H9 (cell line): ENCODE measurements around the gene SURF2. TPM values are rescaled to one million over a fixed set of nuclear protein-coding genes. Genes with fewer than 3 reads are reported as not detected.

Experiments
- DNase-seq: peaks from one replicate; pipeline ENCODE4 v3.0.0-alpha.2; 2017
- H2AFZ ChIP-seq: one replicate; pipeline ENCODE4 v1.6.1; 2013; ENCODE audit warnings: mild to moderate bottlenecking, low read length, control low read depth, moderate library complexity
- H2AK5ac ChIP-seq: 2 replicates; pipeline ENCODE4 v1.6.1; 2013; ENCODE audit warnings: low read length, control low read depth, mixed read lengths; ENCODE audit not compliant: insufficient read length
- H2BK120ac ChIP-seq: one replicate; pipeline ENCODE4 v1.6.1; 2013; ENCODE audit warnings: low read depth, mild to moderate bottlenecking, low read length, control low read depth, inconsistent platforms; ENCODE audit not compliant: poor library complexity, severe bottlenecking
- H2BK12ac ChIP-seq: 2 replicates; pipeline ENCODE4 v1.6.1; 2013; ENCODE audit warnings: low read length, control low read depth, mixed read lengths, low read depth; ENCODE audit not compliant: insufficient read length
- H2BK15ac ChIP-seq: 2 replicates; pipeline ENCODE4 v1.6.1; 2013; ENCODE audit warnings: low read depth, low read length, control low read depth
- H2BK20ac ChIP-seq: one replicate; pipeline ENCODE4 v1.6.1; 2013; ENCODE audit warnings: low read depth, mild to moderate bottlenecking, low read length, control low read depth, inconsistent platforms; ENCODE audit not compliant: poor library complexity, severe bottlenecking
- H2BK5ac ChIP-seq: 2 replicates; pipeline ENCODE4 v1.6.1; 2013; ENCODE audit warnings: low read length, control low read depth, mixed read lengths; ENCODE audit not compliant: insufficient read length
- H3K14ac ChIP-seq: 2 replicates; pipeline ENCODE4 v1.6.1; 2013; ENCODE audit warnings: low read length, control low read depth; ENCODE audit not compliant: insufficient read depth
- H3K18ac ChIP-seq: 2 replicates; pipeline ENCODE4 v1.6.1; 2013; ENCODE audit warnings: low read depth, mild to moderate bottlenecking, mixed read lengths, low read length, control low read depth; ENCODE audit not compliant: insufficient read length
- H3K23ac ChIP-seq: 2 replicates; pipeline ENCODE4 v1.6.1; 2013; ENCODE audit warnings: low read length, control low read depth, mixed read lengths, low read depth; ENCODE audit not compliant: insufficient read length
- H3K23me2 ChIP-seq: 2 replicates; pipeline ENCODE4 v1.6.1; 2013; ENCODE audit warnings: low read depth, mild to moderate bottlenecking, mixed read lengths, low read length, control low read depth; ENCODE audit not compliant: insufficient read length, poor library complexity, severe bottlenecking
- H3K27ac ChIP-seq: 2 replicates; pipeline ENCODE4 v1.5.1; 2013; ENCODE audit warnings: low read length, control low read depth, mixed read lengths, low read depth; ENCODE audit not compliant: insufficient read length
- H3K27me3 ChIP-seq: 2 replicates; pipeline ENCODE4 v1.6.1; 2013; ENCODE audit warnings: low read length, control low read depth, inconsistent platforms; ENCODE audit not compliant: insufficient read depth
- H3K4ac ChIP-seq: 2 replicates; pipeline ENCODE4 v1.6.1; 2013; ENCODE audit warnings: low read depth, mild to moderate bottlenecking, control low read depth, inconsistent platforms, low read length, moderate library complexity
- H3K4me1 ChIP-seq: 2 replicates; pipeline ENCODE4 v1.6.1; 2013; ENCODE audit warnings: low read length, control low read depth, inconsistent platforms; ENCODE audit not compliant: insufficient read depth
- H3K4me2 ChIP-seq: 2 replicates; pipeline ENCODE4 v1.6.1; 2013; ENCODE audit warnings: low read length, control low read depth, mixed read lengths; ENCODE audit not compliant: insufficient read length, insufficient read depth
- H3K56ac ChIP-seq: 2 replicates; pipeline ENCODE4 v1.6.1; 2013; ENCODE audit warnings: low read depth, mild to moderate bottlenecking, mixed read lengths, low read length, control low read depth; ENCODE audit not compliant: insufficient read length
- H3K79me1 ChIP-seq: 2 replicates; pipeline ENCODE4 v1.6.1; 2013; ENCODE audit warnings: low read depth, mild to moderate bottlenecking, moderate library complexity, low read length, control low read depth, inconsistent platforms; ENCODE audit not compliant: insufficient read depth, poor library complexity, severe bottlenecking
- H3K79me2 ChIP-seq: 2 replicates; pipeline ENCODE4 v1.6.1; 2013; ENCODE audit warnings: low read length, control low read depth, inconsistent platforms; ENCODE audit not compliant: insufficient read depth
- H3K9ac ChIP-seq: 2 replicates; pipeline ENCODE4 v1.6.1; 2013; ENCODE audit warnings: low read length, control low read depth, mixed read lengths; ENCODE audit not compliant: insufficient read length; ENCODE audit errors: extremely low read depth
- H3K9me3 ChIP-seq: one replicate; pipeline ENCODE4 v1.6.1; 2013; ENCODE audit warnings: low read depth, low read length, inconsistent platforms; ENCODE audit not compliant: control insufficient read depth
- H3T11ph ChIP-seq: one replicate; pipeline ENCODE4 v1.6.1; 2013; ENCODE audit warnings: mild to moderate bottlenecking, low read length, control low read depth, inconsistent platforms
- H4K20me1 ChIP-seq: one replicate; pipeline ENCODE4 v1.6.1; 2013; ENCODE audit not compliant: control insufficient read depth, insufficient read length, insufficient read depth
- H4K5ac ChIP-seq: 2 replicates; pipeline ENCODE4 v1.6.1; 2013; ENCODE audit warnings: low read depth, mild to moderate bottlenecking, mixed read lengths, low read length, control low read depth; ENCODE audit not compliant: insufficient read length
- H4K8ac ChIP-seq: replicated peaks from 2 replicates; pipeline ENCODE4 v1.6.1; 2013; ENCODE audit warnings: low read length, control low read depth, mixed read lengths, low read depth; ENCODE audit not compliant: insufficient read length
- H4K91ac ChIP-seq: 2 replicates; pipeline ENCODE4 v1.6.1; 2013; ENCODE audit warnings: low read depth, mild to moderate bottlenecking, moderate library complexity, mixed read lengths, low read length, control low read depth; ENCODE audit not compliant: insufficient read length
- H3K27ac Mint-ChIP-seq, 3 experiments: 2 replicates in 2 of 3; 3 replicates in 1 of 3; pipeline ENCODE4 v1.8.0; 2020 to 2021; ENCODE audit warnings: mixed read lengths in 3 of 3, mild to moderate bottlenecking in 1 of 3, moderate library complexity in 1 of 3
- H3K27me3 Mint-ChIP-seq: 2 replicates; pipeline ENCODE4 v1.8.0; 2021; ENCODE audit warnings: low read depth, mild to moderate bottlenecking, moderate library complexity, mixed read lengths
- H3K36me3 Mint-ChIP-seq, 3 experiments: 2 replicates in 2 of 3; 3 replicates in 1 of 3; pipeline ENCODE4 v1.8.0; 2020 to 2021; ENCODE audit warnings: low read depth in 3 of 3, mixed read lengths in 3 of 3; ENCODE audit not compliant: insufficient read depth in 1 of 3
- H3K4me1 Mint-ChIP-seq, 2 experiments: 2 replicates each; pipeline ENCODE4 v1.8.0; 2020; ENCODE audit warnings: mixed read lengths in 2 of 2
- H3K4me3 Mint-ChIP-seq, 2 experiments: 2 replicates in 1 of 2; 3 replicates in 1 of 2; pipeline ENCODE4 v1.8.0; 2020 to 2021; ENCODE audit warnings: mild to moderate bottlenecking in 2 of 2, mixed read lengths in 2 of 2, moderate library complexity in 1 of 2
- H3K9me3 Mint-ChIP-seq, 2 experiments: 2 replicates in 1 of 2; 3 replicates in 1 of 2; pipeline ENCODE4 v1.8.0; 2020; ENCODE audit warnings: mild to moderate bottlenecking in 2 of 2, mixed read lengths in 2 of 2, moderate library complexity in 1 of 2
- WGBS: extraction: QIAGEN DNeasy Blood & Tissue Kit; methylation state at CpG from one replicate; pipeline ENCODE4 v1.1.7; 2013; ENCODE audit warnings: missing lambda C conversion rate, low lambda C conversion rate, mixed read lengths; ENCODE audit not compliant: insufficient read length; ENCODE audit errors: extremely low coverage; 5-methylcytosine and 5-hydroxymethylcytosine counted together
- total RNA-seq: library from RNA; stranded (reverse); gene quantifications from 2 replicates; pipeline ENCODE4 v1.2.1, GENCODE V29; 2021
- TF ChIP-seq, protein P1 (sequence below): fragments of 200-600 bp; sonication (generic); conservative IDR thresholded peaks from 3 replicates; pipeline ENCODE4 v1.8.0; 2021; ENCODE audit warnings: antibody characterized with exemption, mild to moderate bottlenecking

SURF2 gene
- total RNA-seq, 1 experiment from 2014 or later, result 44.4 TPM

DNA sequence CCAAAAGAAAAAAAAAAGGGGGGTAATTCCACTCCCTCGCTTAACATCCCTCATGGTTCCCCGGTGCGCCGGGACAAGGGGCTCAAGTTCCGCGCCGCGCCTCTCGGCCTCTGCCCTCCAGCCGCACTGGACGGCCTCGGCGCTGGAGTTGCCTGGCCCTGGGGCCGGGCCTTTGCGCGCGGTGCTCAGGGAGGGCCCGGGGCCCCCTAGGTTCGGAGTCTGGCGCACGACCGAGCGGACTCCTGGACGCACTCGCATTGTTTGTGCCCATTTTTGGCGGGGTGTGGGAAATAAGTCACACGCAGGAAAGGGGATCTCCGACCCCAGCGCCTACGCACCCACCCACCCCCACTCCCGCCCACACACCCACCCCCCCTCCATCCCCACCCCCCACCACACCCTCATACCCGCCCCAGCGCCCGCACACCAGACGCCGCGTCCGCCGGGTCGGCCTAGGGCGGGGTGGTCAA is 8.8 kb upstream of the SURF2 start:
- Histone ChIP-seq H2BK5ac (no peak overlapping the region), H3K56ac (no peak overlapping the region), H3K9me3 (no peaks in the 10 kb centered on the region), H3K23ac (no peak overlapping the region), H3K4me1 (no peaks in the 10 kb centered on the region; the same call in 1 of the 2 replicates), H3K18ac (peak overlapping the region; percentile 57), H2AFZ (no peak overlapping the region), H2BK120ac (no peak overlapping the region), H3K27ac (no peak overlapping the region), H2BK15ac (no peak overlapping the region), H3K27me3 (no peaks in the 10 kb centered on the region), H3K79me2 (peaks cover 13% of the 10 kb centered on the region; the same call in 1 of the 2 replicates), H2BK20ac (no peak overlapping the region), H3K9ac (peak overlapping the region; percentile 68), H4K91ac (no peak overlapping the region), H4K8ac (no peak overlapping the region), H4K20me1 (no peaks in the 10 kb centered on the region), H3K79me1 (peaks cover 10% of the 10 kb centered on the region), H3K14ac (0 out of 2 replicates have a peak overlapping the region, but pooled peaks have one; percentile 26), H3K4ac (no peak overlapping the region), H2BK12ac (no peak overlapping the region), H4K5ac (no peak overlapping the region), H3K4me2 (peak overlapping the region; percentile 42), H2AK5ac (no peak overlapping the region), H3T11ph (no peak overlapping the region), H3K23me2 (peaks cover 5% of the 10 kb centered on the region)
- H3K4me3 Mint-ChIP-seq, result peak overlapping the region; percentile 95 to 99
- peak overlapping the region in 2 of 3 experiments; percentile 89 to 100; a peak in 2 of 7 replicates for H3K27ac Mint-ChIP-seq
- no peaks in the 10 kb centered on the region for H3K27me3 Mint-ChIP-seq
- peaks cover 22 to 34% of the 10 kb centered on the region in 2 experiments for H3K4me1 Mint-ChIP-seq
- H3K9me3 Mint-ChIP-seq, result peaks cover 0 to 3% of the 10 kb centered on the region in 2 experiments; a peak in 1 of 5 replicates
- H3K36me3 Mint-ChIP-seq, result peaks cover 64 to 89% (median 84%) of the 10 kb centered on the region in 3 experiments
- TF ChIP-seq, protein P1, sequence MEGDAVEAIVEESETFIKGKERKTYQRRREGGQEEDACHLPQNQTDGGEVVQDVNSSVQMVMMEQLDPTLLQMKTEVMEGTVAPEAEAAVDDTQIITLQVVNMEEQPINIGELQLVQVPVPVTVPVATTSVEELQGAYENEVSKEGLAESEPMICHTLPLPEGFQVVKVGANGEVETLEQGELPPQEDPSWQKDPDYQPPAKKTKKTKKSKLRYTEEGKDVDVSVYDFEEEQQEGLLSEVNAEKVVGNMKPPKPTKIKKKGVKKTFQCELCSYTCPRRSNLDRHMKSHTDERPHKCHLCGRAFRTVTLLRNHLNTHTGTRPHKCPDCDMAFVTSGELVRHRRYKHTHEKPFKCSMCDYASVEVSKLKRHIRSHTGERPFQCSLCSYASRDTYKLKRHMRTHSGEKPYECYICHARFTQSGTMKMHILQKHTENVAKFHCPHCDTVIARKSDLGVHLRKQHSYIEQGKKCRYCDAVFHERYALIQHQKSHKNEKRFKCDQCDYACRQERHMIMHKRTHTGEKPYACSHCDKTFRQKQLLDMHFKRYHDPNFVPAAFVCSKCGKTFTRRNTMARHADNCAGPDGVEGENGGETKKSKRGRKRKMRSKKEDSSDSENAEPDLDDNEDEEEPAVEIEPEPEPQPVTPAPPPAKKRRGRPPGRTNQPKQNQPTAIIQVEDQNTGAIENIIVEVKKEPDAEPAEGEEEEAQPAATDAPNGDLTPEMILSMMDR, result no peak
- WGBS, result no CpG with 5 or more reads among the region's 41 CpGs
- DNase-seq, result no peak
